ENCODE results near the gene SYTL2. TPM values are rescaled to one million over a fixed set of nuclear protein-coding genes. Genes with fewer than 3 reads are reported as not detected.

Gene SYTL2
- total RNA-seq, 1 donor from 2014 or later: 4.7 TPM

GRCh38 chr11:85697747-85698146 lies 113.2 kb downstream of the SYTL2 start:
- H3K27ac Mint-ChIP-seq: no peak overlapping the region
- no peak for DNase-seq (ENCODE audit: low spot score, unreplicated experiment)
- peaks cover 12% of the 10 kb centered on the region for H3K4me1 Mint-ChIP-seq (ENCODE audit: low read depth)
- H3K4me3 Mint-ChIP-seq (ENCODE audit: low read depth): no peak overlapping the region
- TF ChIP-seq CTCF (IDR thresholded peaks at IDR 0.05; ENCODE audit: unreplicated experiment): no peak
- H3K27me3 Mint-ChIP-seq: no peaks in the 10 kb centered on the region
- peaks cover 3% of the 10 kb centered on the region for H3K9me3 Mint-ChIP-seq (ENCODE audit: low read depth)
- no peaks in the 10 kb centered on the region for H3K36me3 Mint-ChIP-seq (ENCODE audit: insufficient read depth)

- no peaks in the 10 kb centered on the region for H3K9me3 Mint-ChIP-seq (ENCODE audit: low read depth)
- no peak overlapping the region for H3K27ac Mint-ChIP-seq
- TF ChIP-seq CTCF (IDR thresholded peaks at IDR 0.05; ENCODE audit: unreplicated experiment): no peak
Observed at GRCh38 chr11:85695546-85695945, 115.4 kb downstream of the SYTL2 start.

GRCh38 chr11:85694385-85694980 lies 116.5 kb downstream of the SYTL2 start:
- Mint-ChIP-seq H3K36me3 (ENCODE audit: insufficient read depth) (no peaks in the 10 kb centered on the region), H3K4me1 (ENCODE audit: low read depth) (peaks cover 3% of the 10 kb centered on the region), H3K27ac (no peak overlapping the region), H3K9me3 (ENCODE audit: low read depth) (no peaks in the 10 kb centered on the region), H3K27me3 (no peaks in the 10 kb centered on the region), H3K4me3 (ENCODE audit: low read depth) (no peak overlapping the region)
- no peak for DNase-seq (ENCODE audit: low spot score, unreplicated experiment)
- TF ChIP-seq CTCF (IDR thresholded peaks at IDR 0.05; ENCODE audit: unreplicated experiment): peak; percentile 53

More at GRCh38 chr11:85695546-85695945, 115.4 kb downstream of the SYTL2 start:
- no peak overlapping the region for H3K4me3 Mint-ChIP-seq (ENCODE audit: low read depth)
- no peak for DNase-seq (ENCODE audit: low spot score, unreplicated experiment)
- peaks cover 10% of the 10 kb centered on the region for H3K4me1 Mint-ChIP-seq (ENCODE audit: low read depth)
- H3K36me3 Mint-ChIP-seq (ENCODE audit: insufficient read depth): no peaks in the 10 kb centered on the region
- H3K27me3 Mint-ChIP-seq: no peaks in the 10 kb centered on the region

- H3K4me1 Mint-ChIP-seq (ENCODE audit: low read depth): peaks cover 9% of the 10 kb centered on the region
- no peaks in the 10 kb centered on the region for H3K27me3 Mint-ChIP-seq
- no peak for DNase-seq (ENCODE audit: low spot score, unreplicated experiment)
- TF ChIP-seq CTCF (IDR thresholded peaks at IDR 0.05; ENCODE audit: unreplicated experiment): no peak
- H3K27ac Mint-ChIP-seq: peak within 1 kb of the TSS; percentile 3
- H3K4me3 Mint-ChIP-seq (ENCODE audit: low read depth): no peak within 1 kb of the TSS
- no peaks in the 10 kb centered on the region for H3K9me3 Mint-ChIP-seq (ENCODE audit: low read depth)
- H3K36me3 Mint-ChIP-seq (ENCODE audit: insufficient read depth): no peaks in the 10 kb centered on the region
Observed at GRCh38 chr11:85685820-85686459, 125.0 kb downstream of the SYTL2 start, which contains the start of gene CCDC89. TSS of gene CCDC89 (minus strand) at chr11:85686195. CDS start at chr11:85686130, 65 bp downstream.

GRCh38 chr11:85685125-85685819 lies 125.7 kb downstream of the SYTL2 start:
- Mint-ChIP-seq H3K4me3 (ENCODE audit: low read depth) (no peak overlapping the region), H3K36me3 (ENCODE audit: insufficient read depth) (no peaks in the 10 kb centered on the region), H3K27me3 (no peaks in the 10 kb centered on the region), H3K4me1 (ENCODE audit: low read depth) (peaks cover 9% of the 10 kb centered on the region), H3K27ac (no peak overlapping the region), H3K9me3 (ENCODE audit: low read depth) (no peaks in the 10 kb centered on the region)
- DNase-seq (ENCODE audit: low spot score, unreplicated experiment): no peak
- TF ChIP-seq CTCF (IDR thresholded peaks at IDR 0.05; ENCODE audit: unreplicated experiment): no peak

Measured in progenitor cell of endocrine pancreas (in vitro differentiated cells).